GM12878 (cell line): ENCODE results near the gene ZC3H6.
"Not testable (repeated sequence)": the region's sequence is repeated elsewhere in the genome, so short reads cannot be mapped to it uniquely, and the experiment has no call there.

Experiments used
- BACH1 ChIP-seq: fragments of 450-650 bp; IDR thresholded peaks from 2 replicates; pipeline ENCODE4 v1.6.1; 2017; ENCODE audit warnings: mild to moderate bottlenecking, borderline replicate concordance
- CEBPB ChIP-seq, 2 experiments: fragments of 150-350 bp in 1 of 2; IDR thresholded peaks; 2 replicates each; pipeline ENCODE4 v1.6.1; 2012 to 2014; ENCODE audit warnings: low read depth in 2 of 2, low read length in 2 of 2, borderline replicate concordance in 1 of 2, inconsistent platforms in 1 of 2
- CTCF ChIP-seq, 3 experiments: IDR thresholded peaks in 2 of 3; conservative IDR thresholded peaks in 1 of 3; 2 replicates each; pipeline ENCODE4 v1.5.1; 2011; ENCODE audit warnings: low read depth in 3 of 3, low read length in 3 of 3, mild to moderate bottlenecking in 3 of 3, control low read depth in 2 of 3, moderate library complexity in 2 of 3, inconsistent platforms in 1 of 3, mixed read lengths in 1 of 3; ENCODE audit not compliant: control insufficient read depth in 2 of 3, insufficient read depth in 1 of 3; ENCODE audit errors: extremely low read depth in 1 of 3
- DPF2 ChIP-seq: fragments of 450-650 bp; IDR thresholded peaks from 2 replicates; pipeline ENCODE4 v1.6.1; 2017; ENCODE audit warnings: mild to moderate bottlenecking
- JUNB ChIP-seq: IDR thresholded peaks from 2 replicates; pipeline ENCODE4 v1.6.1; 2016; ENCODE audit warnings: antibody characterized with exemption, mild to moderate bottlenecking
- POLR2AphosphoS5 ChIP-seq: IDR thresholded peaks from 2 replicates; pipeline ENCODE4 v1.6.1; 2011; ENCODE audit warnings: mild to moderate bottlenecking, low read length, inconsistent platforms

- not testable (repeated sequence) for TF ChIP-seq CTCF (IDR thresholded peaks at IDR 0.05 in 2 of 3, conservative IDR thresholded peaks at IDR 0.05 in 1 of 3; ENCODE audit: control insufficient read depth in 2 of 3, extremely low read depth in 1 of 3, insufficient read depth in 1 of 3, low read depth in 3 of 3, low read length in 3 of 3); CEBPB (IDR thresholded peaks at IDR 0.05; ENCODE audit: borderline replicate concordance in 1 of 2, low read depth in 2 of 2, low read length in 2 of 2); BACH1; JUNB; POLR2AphosphoS5; DPF2
Measured at GRCh38 chr2:112352292-112352691, 76.9 kb downstream of the ZC3H6 start.
